Body of pancreas (tissue), 4 donors: Measurements from ENCODE around the gene NAV1. TPM values are rescaled to one million over a fixed set of nuclear protein-coding genes. Genes with fewer than 3 reads are reported as not detected.

Experiments used
- ATAC-seq: fragments of 150-250 bp; one replicate; pipeline ENCODE4 v1.9.1; 2016
- DNase-seq, 4 donors: peaks; one replicate each; pipeline ENCODE4 v3.0.0-alpha.2; 2019
- H3K27ac ChIP-seq, 4 donors: fragments of 200-600 bp; sonication (generic); 1 replicate in 3 of 4; 2 replicates in 1 of 4; pipeline versions ENCODE4 v1.5.1 to v1.6.1; 2016 to 2019; ENCODE audit warnings: mild to moderate bottlenecking in 1 of 4, mixed read lengths in 1 of 4, moderate library complexity in 1 of 4
- H3K27me3 ChIP-seq, 2 donors: fragments of 200-600 bp; sonication (generic); one replicate each; pipeline ENCODE4 v1.6.0; 2016; ENCODE audit warnings: mild to moderate bottlenecking in 1 of 2
- H3K36me3 ChIP-seq, 2 donors: fragments of 200-600 bp; sonication (generic); replicated peaks in 1 of 2; 2 replicates each; pipeline ENCODE4 v1.5.1; 2016; ENCODE audit warnings: low read depth in 2 of 2; ENCODE audit not compliant: insufficient read depth in 1 of 2
- H3K4me1 ChIP-seq: fragments of 200-600 bp; sonication (generic); one replicate; pipeline ENCODE4 v1.6.0; 2016
- H3K4me3 ChIP-seq, 2 donors: fragments of 200-600 bp; sonication (generic); 1 replicate in 1 of 2; 2 replicates in 1 of 2; pipeline ENCODE4 v1.5.1; 2016 to 2019
- H3K9me3 ChIP-seq, 3 donors: fragments of 200-600 bp; sonication (generic); 1 replicate in 2 of 3; 2 replicates in 1 of 3; pipeline ENCODE4 v1.5.1; 2016
- POLR2A ChIP-seq, 3 donors: fragments of 450-650 bp; IDR thresholded peaks; one replicate each; pipeline ENCODE4 v1.6.1; 2016; ENCODE audit warnings: antibody characterized with exemption in 3 of 3, mild to moderate bottlenecking in 2 of 3
- WGBS, 2 donors: methylation state at CpG; one replicate each; pipeline ENCODE4 v1.1.5; 2017; 5-methylcytosine and 5-hydroxymethylcytosine counted together
- intact Hi-C: fragments of 100-400 bp; cut with DNase I; formaldehyde crosslinking; loops from one replicate; pipeline ENCODE4 v1.15.1; 2023
- total RNA-seq, 2 donors: library from RNA; depleted of rRNA; stranded (reverse); fragments of >200 nt; gene quantifications; one replicate each; pipeline ENCODE4 v1.1.0, GENCODE V29; 2016
- TF ChIP-seq, protein P1 (sequence below), 7 experiments: fragments of 450-650 bp in 4 of 7; fragments of 200-600 bp in 3 of 7; sonication (generic) in 3 of 7; IDR thresholded peaks; one replicate each; pipeline ENCODE4 v1.5.1; 2016 to 2019; ENCODE audit warnings: antibody characterized with exemption in 7 of 7

The NAV1 gene
- total RNA-seq, 2 donors from 2014 or later = 11.5 to 13.7 TPM

DNA sequence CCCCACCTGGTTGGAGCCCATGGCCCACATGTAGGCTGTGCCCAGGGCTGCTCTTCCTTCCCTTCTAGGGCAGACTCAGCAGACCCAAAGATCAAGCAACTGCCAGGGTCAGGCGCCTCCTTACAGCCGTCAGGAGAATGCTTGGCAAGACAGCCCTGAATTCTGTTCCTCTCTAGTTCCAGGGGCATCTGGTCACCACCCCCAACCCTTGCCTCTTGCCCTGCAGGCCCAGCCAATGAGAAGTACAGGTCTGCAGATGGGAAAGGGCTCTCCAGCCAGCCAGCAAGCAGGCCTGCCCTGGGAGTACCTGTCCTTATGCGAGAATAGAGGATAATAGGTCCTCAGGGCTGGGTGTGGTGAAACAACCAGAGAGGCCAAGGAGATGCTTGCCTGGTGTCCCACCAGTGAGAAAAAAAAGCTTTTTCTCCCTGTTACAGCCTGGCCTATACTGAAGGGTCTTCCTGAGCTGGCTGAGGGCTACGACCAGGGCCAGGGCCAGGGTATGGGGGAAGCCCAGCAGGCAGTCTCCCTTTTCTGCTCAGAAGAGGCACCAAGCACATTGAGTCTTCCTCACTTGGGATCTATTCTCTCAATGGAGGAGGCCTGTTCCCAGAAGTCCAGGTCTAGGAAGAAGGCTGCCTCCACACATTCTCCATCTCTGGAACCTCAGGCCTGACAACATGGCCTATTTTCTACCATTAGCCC, 31.4 kb downstream of the NAV1 start:
- intact Hi-C loops = no loop called here
- no peak overlapping the region for H3K4me3 ChIP-seq
- TF ChIP-seq POLR2A (IDR thresholded peaks at IDR 0.05) = no peak
- TF ChIP-seq, protein P1, sequence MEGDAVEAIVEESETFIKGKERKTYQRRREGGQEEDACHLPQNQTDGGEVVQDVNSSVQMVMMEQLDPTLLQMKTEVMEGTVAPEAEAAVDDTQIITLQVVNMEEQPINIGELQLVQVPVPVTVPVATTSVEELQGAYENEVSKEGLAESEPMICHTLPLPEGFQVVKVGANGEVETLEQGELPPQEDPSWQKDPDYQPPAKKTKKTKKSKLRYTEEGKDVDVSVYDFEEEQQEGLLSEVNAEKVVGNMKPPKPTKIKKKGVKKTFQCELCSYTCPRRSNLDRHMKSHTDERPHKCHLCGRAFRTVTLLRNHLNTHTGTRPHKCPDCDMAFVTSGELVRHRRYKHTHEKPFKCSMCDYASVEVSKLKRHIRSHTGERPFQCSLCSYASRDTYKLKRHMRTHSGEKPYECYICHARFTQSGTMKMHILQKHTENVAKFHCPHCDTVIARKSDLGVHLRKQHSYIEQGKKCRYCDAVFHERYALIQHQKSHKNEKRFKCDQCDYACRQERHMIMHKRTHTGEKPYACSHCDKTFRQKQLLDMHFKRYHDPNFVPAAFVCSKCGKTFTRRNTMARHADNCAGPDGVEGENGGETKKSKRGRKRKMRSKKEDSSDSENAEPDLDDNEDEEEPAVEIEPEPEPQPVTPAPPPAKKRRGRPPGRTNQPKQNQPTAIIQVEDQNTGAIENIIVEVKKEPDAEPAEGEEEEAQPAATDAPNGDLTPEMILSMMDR (IDR thresholded peaks at IDR 0.05) = no peak
- H3K36me3 ChIP-seq = no peaks in the 10 kb centered on the region
- no peak for ATAC-seq
- DNase-seq = no peak
- WGBS, 2 donors = 78 to 93% methylated on average over 3 to 4 of the region's 4 CpGs
- H3K9me3 ChIP-seq = no peaks in the 10 kb centered on the region
- no peaks in the 10 kb centered on the region for H3K27me3 ChIP-seq
- H3K4me1 ChIP-seq = no peaks in the 10 kb centered on the region
- no peak overlapping the region for H3K27ac ChIP-seq

DNA sequence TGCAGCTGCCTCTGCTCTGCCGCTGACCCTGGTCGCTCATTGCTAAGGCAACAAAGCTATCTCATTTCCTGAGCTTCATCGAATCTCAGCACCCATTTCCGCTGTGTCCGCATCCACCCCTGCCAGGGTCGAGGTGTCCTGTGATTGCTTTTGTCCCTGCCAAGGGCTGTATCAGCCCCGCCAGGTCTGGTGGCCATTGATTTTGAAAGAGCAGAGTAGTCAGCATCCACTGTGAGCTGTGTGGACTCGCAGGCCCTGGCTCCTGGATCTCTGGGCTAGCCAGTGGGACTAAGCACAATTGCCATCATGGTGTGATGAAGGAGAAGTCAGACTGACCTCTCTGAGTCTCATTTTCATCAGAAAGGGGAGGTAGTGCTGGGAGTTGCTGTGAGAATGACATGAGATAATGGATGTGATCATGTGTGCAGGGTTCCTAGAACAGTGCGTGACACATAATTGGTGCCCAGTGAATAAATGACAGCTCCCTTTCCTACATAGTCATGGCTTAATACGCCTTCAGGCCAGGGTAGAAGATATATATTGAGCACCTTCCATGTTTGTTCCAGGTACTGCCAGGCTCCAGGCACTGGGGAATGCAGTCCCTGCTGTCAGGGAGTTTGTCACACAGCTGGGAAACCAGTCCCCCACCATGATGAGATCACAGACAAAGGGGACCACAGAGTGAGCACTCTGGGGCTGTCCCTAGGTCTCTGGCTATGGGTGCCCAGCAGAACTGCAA, 32.1 kb downstream of the NAV1 start:
- Histone ChIP-seq H3K36me3 (no peaks in the 10 kb centered on the region), H3K4me3 (no peak overlapping the region), H3K4me1 (no peaks in the 10 kb centered on the region), H3K9me3 (no peaks in the 10 kb centered on the region), H3K27ac (no peak overlapping the region), H3K27me3 (no peaks in the 10 kb centered on the region)
- no peak for TF ChIP-seq POLR2A (IDR thresholded peaks at IDR 0.05)
- TF ChIP-seq, protein P1 (IDR thresholded peaks at IDR 0.05) = no peak
- DNase-seq (no peak), ATAC-seq (no peak)
- 59 to 63% methylated on average over 7 to 10 of the region's 10 CpGs for WGBS, 2 donors
- intact Hi-C loops = no loop called here

DNA sequence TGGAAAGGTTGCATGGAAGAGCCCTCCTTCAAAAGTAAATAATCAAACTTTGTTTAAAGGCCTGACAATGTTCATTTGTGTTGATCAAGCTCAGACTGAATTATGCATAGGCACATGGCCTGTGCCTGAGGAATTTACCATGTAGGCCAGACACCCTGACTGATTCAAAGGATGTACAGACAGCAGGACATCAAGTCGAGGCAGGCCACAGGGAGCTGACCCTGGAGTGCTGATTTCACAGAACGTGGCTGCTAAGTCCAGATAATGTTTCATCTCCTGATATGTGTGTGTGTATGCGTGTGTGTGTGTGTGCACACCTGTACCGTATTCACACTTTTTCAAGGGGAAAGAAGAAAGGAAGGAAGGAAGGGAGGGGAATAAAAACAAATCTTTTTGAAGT, 34.1 kb downstream of the NAV1 start:
- WGBS, 2 donors = 52 to 75% methylated on average over 4 of the region's 4 CpGs
- H3K27me3 ChIP-seq = no peaks in the 10 kb centered on the region
- no peaks in the 10 kb centered on the region for H3K4me1 ChIP-seq
- H3K4me3 ChIP-seq = no peak overlapping the region
- no peaks in the 10 kb centered on the region for H3K9me3 ChIP-seq
- intact Hi-C loops = no loop called here
- DNase-seq (no peak), ATAC-seq (no peak)
- no peaks in the 10 kb centered on the region for H3K36me3 ChIP-seq
- no peak for TF ChIP-seq POLR2A (IDR thresholded peaks at IDR 0.05)
- TF ChIP-seq, protein P1 (IDR thresholded peaks at IDR 0.05) = no peak
- H3K27ac ChIP-seq = no peak overlapping the region

DNA sequence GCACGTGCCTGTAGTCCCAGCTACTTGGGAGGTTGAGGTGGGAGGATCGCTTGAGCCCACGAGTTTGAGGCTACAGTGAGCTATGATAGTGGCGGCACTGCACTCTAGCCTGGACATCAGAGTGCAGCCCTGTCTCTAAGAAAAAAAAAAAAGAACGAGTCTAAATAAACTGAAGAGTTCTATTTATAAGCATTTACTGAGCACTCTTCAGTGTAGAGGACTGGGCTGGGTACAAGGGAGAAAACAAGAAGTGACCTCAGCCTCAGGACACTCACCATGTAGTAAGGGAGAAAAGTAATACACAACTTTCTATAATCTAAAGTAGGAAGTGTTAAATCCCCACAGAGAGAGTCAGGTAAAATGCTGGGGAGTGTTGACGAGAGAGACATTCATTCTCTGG, 35.0 kb downstream of the NAV1 start:
- Histone ChIP-seq H3K9me3 (no peaks in the 10 kb centered on the region), H3K4me1 (no peaks in the 10 kb centered on the region), H3K27ac (no peak overlapping the region), H3K36me3 (no peaks in the 10 kb centered on the region), H3K4me3 (no peak overlapping the region), H3K27me3 (no peaks in the 10 kb centered on the region)
- intact Hi-C loops = no loop called here
- no peak for TF ChIP-seq POLR2A (IDR thresholded peaks at IDR 0.05)
- TF ChIP-seq, protein P1 (IDR thresholded peaks at IDR 0.05) = no peak
- no peak for DNase-seq
- ATAC-seq = no peak
- 72 to 75% methylated on average over 6 of the region's 6 CpGs for WGBS, 2 donors
